ENCODE data around the gene FAM181A. TPM values are rescaled to one million over a fixed set of nuclear protein-coding genes. Genes with fewer than 3 reads are reported as not detected.

FAM181A gene
- total RNA-seq, 4 donors from 2014 or later = not detected

- Histone ChIP-seq H3K4me1 (peaks cover 12 to 49% (median 23%) of the 10 kb centered on the region in 4 donors), H3K27ac (peak overlapping the region; percentile 76 to 91 (median 85)), H3K36me3 (no peaks in the 10 kb centered on the region), H3K27me3 (no peaks in the 10 kb centered on the region), H3K9me3 (no peaks in the 10 kb centered on the region), H3K4me3 (peak overlapping the region in 3 of 4 donors; percentile 12 to 36 (median 21))
- DNase-seq = peak; percentile 66
- TF ChIP-seq POLR2A (IDR thresholded peaks at IDR 0.05) (no peak), CTCF (IDR thresholded peaks at IDR 0.05) (peak; percentile 12 to 39 (median 27)), POLR2AphosphoS5 (IDR thresholded peaks at IDR 0.05) (no peak)
- in situ Hi-C loops (cut with MboI; ENCODE audit: low pct_ligation_motif_present in 1 of 4, low pct_unique_long_range_greater_than_20kb in 1 of 4, low sequenced_read_pairs in 3 of 4) = no loop called here
- intact Hi-C loops (cut with DNase I; ENCODE audit: low total_unique reads) = no loop called here
- 20 to 40% methylated on average over 1 to 9 of the region's 9 CpGs for WGBS, 2 donors (ENCODE audit: low coverage in 1 of 2)
Measured at GRCh38 chr14:93970585-93970964, 43.4 kb downstream of the FAM181A start.

GRCh38 chr14:93970965-93971634 lies 44.0 kb downstream of the FAM181A start:
- 11% methylated on average over 2 to 15 of the region's 15 CpGs for WGBS, 2 donors (ENCODE audit: low coverage in 1 of 2)
- Histone ChIP-seq H3K27ac (peak overlapping the region; percentile 76 to 91 (median 85)), H3K4me3 (peak overlapping the region in 3 of 4 donors; percentile 12 to 36 (median 21)), H3K9me3 (no peaks in the 10 kb centered on the region), H3K4me1 (peaks cover 12 to 45% (median 23%) of the 10 kb centered on the region in 4 donors), H3K36me3 (no peaks in the 10 kb centered on the region), H3K27me3 (no peaks in the 10 kb centered on the region)
- intact Hi-C loops (cut with DNase I; ENCODE audit: low total_unique reads) = no loop called here
- peak; percentile 61 for DNase-seq
- in situ Hi-C loops (cut with MboI; ENCODE audit: low pct_ligation_motif_present in 1 of 4, low pct_unique_long_range_greater_than_20kb in 1 of 4, low sequenced_read_pairs in 3 of 4) = no loop called here
- no peak for TF ChIP-seq POLR2AphosphoS5 (IDR thresholded peaks at IDR 0.05)
- TF ChIP-seq POLR2A (IDR thresholded peaks at IDR 0.05) = no peak
- TF ChIP-seq EP300 (IDR thresholded peaks at IDR 0.05; ENCODE audit: low read depth) = no peak
- TF ChIP-seq CTCF (IDR thresholded peaks at IDR 0.05) = no peak

GRCh38 chr14:93971635-93972027 lies 44.5 kb downstream of the FAM181A start:
- Histone ChIP-seq H3K4me1 (peaks cover 12 to 44% (median 23%) of the 10 kb centered on the region in 4 donors), H3K4me3 (no peak overlapping the region), H3K36me3 (no peaks in the 10 kb centered on the region), H3K27ac (peak overlapping the region; percentile 76 to 91 (median 85)), H3K9me3 (no peaks in the 10 kb centered on the region), H3K27me3 (no peaks in the 10 kb centered on the region)
- in situ Hi-C loops (cut with MboI; ENCODE audit: low pct_ligation_motif_present in 1 of 4, low pct_unique_long_range_greater_than_20kb in 1 of 4, low sequenced_read_pairs in 3 of 4) = no loop called here
- TF ChIP-seq CTCF (IDR thresholded peaks at IDR 0.05) = no peak
- no peak for TF ChIP-seq EP300 (IDR thresholded peaks at IDR 0.05; ENCODE audit: low read depth)
- no peak for TF ChIP-seq POLR2AphosphoS5 (IDR thresholded peaks at IDR 0.05)
- TF ChIP-seq POLR2A (IDR thresholded peaks at IDR 0.05) = no peak
- intact Hi-C loops (cut with DNase I; ENCODE audit: low total_unique reads) = no loop called here
- DNase-seq = no peak
- 39 to 57% methylated on average over 3 of the region's 3 CpGs for WGBS, 2 donors (ENCODE audit: low coverage in 1 of 2)

- TF ChIP-seq POLR2A (IDR thresholded peaks at IDR 0.05) (no peak), EP300 (IDR thresholded peaks at IDR 0.05; ENCODE audit: low read depth) (no peak), CTCF (IDR thresholded peaks at IDR 0.05) (no peak), POLR2AphosphoS5 (IDR thresholded peaks at IDR 0.05) (no peak)
- peak overlapping the region in 1 of 4 donors; percentile 43 for H3K4me3 ChIP-seq
- peak overlapping the region; percentile 76 to 91 (median 85) for H3K27ac ChIP-seq
- H3K27me3 ChIP-seq = no peaks in the 10 kb centered on the region
- H3K9me3 ChIP-seq = no peaks in the 10 kb centered on the region
- in situ Hi-C loops (cut with MboI; ENCODE audit: low pct_ligation_motif_present in 1 of 4, low pct_unique_long_range_greater_than_20kb in 1 of 4, low sequenced_read_pairs in 3 of 4) = no loop called here
- DNase-seq = no peak
- intact Hi-C loops (cut with DNase I; ENCODE audit: low total_unique reads) = no loop called here
- H3K4me1 ChIP-seq = peaks cover 19 to 44% (median 31%) of the 10 kb centered on the region in 4 donors
- 79% methylated on average over 6 of the region's 6 CpGs; no CpG with 5 or more reads in 1 of the 2 donors for WGBS, 2 donors (ENCODE audit: low coverage in 1 of 2)
- H3K36me3 ChIP-seq = no peaks in the 10 kb centered on the region
Measured at GRCh38 chr14:93972618-93973205, 45.6 kb downstream of the FAM181A start.
